SK-N-SH treated with all-trans-retinoic acid at 6 μM for 48 hours (cell line): ENCODE results near the gene OPRL1.

ENCODE experiments used
- GLIS3 ChIP-seq: fragments of 250-450 bp; sonication (Bioruptor Pico); IDR thresholded peaks from 2 replicates; pipeline ENCODE4 v1.5.0; 2020; ENCODE audit warnings: mild to moderate bottlenecking, moderate library complexity
- RARB ChIP-seq: fragments of 250-450 bp; sonication (Bioruptor Pico); IDR thresholded peaks from 2 replicates; pipeline ENCODE4 v1.8.0; 2021; ENCODE audit warnings: mild to moderate bottlenecking, moderate library complexity
- TOX ChIP-seq: fragments of 250-450 bp; sonication (Bioruptor Pico); IDR thresholded peaks from 2 replicates; pipeline ENCODE4 v1.8.0; 2021; ENCODE audit warnings: mild to moderate bottlenecking, moderate library complexity, borderline replicate concordance
- ZC3H10 ChIP-seq: fragments of 250-450 bp; sonication (Bioruptor Pico); IDR thresholded peaks from 2 replicates; pipeline ENCODE4 v1.5.1; 2021; ENCODE audit warnings: mild to moderate bottlenecking, moderate library complexity
- ZFP3 ChIP-seq: fragments of 250-450 bp; sonication (Bioruptor Pico); IDR thresholded peaks from 2 replicates; pipeline ENCODE4 v1.5.0; 2020; ENCODE audit warnings: mild to moderate bottlenecking, moderate library complexity
- ZFP30 ChIP-seq: fragments of 450-650 bp; formaldehyde crosslinking; IDR thresholded peaks from 2 replicates; pipeline ENCODE4 v1.5.0; 2022; ENCODE audit warnings: mild to moderate bottlenecking, moderate library complexity

DNA sequence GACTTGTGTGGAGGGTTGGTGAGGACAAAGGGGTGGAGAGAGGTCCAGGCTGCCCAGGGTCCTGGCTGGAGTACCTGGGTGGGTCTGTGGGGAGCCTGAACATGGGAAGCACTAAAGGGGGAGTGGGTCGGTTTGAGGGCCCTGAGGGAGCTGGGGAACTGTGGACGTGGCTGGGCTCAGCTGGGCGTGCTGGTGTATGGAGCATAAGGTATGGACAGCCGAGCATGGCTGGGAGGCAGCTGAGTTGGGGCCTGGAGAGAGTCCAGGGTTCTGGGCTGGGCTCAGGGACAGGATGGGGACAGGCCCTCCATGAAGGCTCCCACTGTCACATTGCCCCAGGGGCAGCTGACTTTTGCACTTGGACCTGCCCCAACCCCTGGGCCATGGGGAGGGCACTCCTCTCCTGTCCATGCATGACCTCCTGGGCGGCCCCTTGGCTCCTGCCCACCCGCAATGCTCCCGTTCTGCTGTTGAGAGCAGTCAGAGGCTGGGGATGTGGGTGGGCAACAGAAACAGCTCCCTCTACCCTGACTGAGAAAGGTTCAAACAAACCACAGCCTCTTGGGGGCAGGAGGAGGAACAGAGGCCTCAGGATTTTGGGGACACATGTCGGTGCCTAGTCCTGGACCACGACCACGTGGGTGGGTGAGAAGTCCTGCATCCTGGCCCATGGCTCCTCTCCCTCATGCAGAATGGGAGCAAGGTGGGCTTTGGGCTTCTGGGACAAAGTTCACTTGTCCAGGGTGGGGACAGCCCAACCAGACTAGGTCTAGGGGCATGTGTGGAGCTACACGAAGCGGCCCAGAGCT is 39.4 kb upstream of the OPRL1 start:
- no peak for TF ChIP-seq ZFP30 (CRISPR knock-in tag)
- TF ChIP-seq GLIS3 (CRISPR knock-in tag) = no peak
- TF ChIP-seq RARB (CRISPR knock-in tag) = no peak
- no peak for TF ChIP-seq ZC3H10 (CRISPR knock-in tag)
- no peak for TF ChIP-seq ZFP3
- no peak for TF ChIP-seq TOX
